Measurements from ENCODE around the gene SMAD7.

Gene SMAD7

GRCh38 chr18:48950536-48951447 lies at the start of gene SMAD7:
TSS of gene SMAD7 (minus strand) at chr18:48950965. CDS start at chr18:48950424, 541 bp downstream.
- no peak for DNase-seq

- no peak for DNase-seq
Measured at GRCh38 chr18:48999569-48999968, 48.8 kb upstream of the SMAD7 start.

DNA sequence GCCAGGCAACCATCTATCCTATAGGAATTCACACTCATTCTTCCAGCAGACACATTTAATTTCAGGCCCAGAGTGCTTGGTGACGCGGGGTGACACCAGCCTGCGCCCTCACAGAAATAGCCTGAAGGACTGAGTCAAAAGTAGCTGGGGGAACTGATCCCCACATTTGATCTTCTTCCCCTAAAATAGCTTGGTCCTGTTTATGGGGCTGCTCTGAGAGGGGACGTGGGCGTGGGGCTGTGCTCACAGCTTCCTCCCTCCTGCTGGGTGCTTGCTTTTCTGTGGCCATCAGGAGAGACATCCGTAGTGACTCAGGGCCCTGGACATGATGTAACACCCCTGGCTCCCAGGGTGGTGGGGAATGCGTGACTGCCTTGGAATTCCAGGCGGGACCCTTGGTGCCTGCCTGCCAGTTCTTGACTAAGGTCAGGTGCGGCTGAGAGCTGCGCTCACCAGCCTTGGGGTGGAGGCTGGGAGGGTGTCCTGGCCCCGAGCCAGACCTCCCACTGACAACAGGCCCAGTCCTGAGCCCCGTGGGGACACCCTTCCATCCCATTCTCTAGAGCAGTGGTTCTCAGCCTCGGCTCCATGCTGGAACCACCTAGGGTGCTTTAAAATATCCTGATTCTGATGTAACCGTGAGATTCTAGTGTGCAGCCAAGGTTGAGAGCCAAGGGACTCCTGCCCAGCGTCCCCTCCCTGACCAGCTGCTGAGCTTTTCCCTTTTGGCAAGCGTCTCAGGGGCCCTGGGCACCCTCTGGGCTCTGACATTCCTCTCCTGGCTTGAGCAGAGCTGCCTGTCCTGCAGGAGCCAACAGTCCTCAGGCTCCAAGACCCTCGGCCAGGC lies 47.4 kb upstream of the SMAD7 start:
- no peak for DNase-seq

DNA sequence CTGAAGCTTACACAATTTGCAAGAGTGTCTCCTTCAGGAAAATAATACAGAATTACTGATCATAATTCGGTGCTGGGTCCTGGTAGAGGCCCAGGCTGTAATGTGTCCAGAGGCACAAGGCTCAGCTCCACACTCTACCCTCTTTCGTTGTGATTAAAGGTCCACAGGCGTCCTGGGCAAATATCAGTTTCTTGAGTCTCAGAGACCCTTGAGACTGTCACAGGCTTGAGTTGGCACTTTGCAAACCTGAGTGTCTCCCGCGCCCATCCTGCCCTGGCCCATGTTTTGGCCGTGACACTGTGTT lies 46.9 kb upstream of the SMAD7 start:
- DNase-seq, result no peak

GRCh38 chr18:48996901-48997463 lies 46.2 kb upstream of the SMAD7 start:
- no peak for DNase-seq

- no peak for DNase-seq
Measured at GRCh38 chr18:48996041-48996440, 45.3 kb upstream of the SMAD7 start.

DNA sequence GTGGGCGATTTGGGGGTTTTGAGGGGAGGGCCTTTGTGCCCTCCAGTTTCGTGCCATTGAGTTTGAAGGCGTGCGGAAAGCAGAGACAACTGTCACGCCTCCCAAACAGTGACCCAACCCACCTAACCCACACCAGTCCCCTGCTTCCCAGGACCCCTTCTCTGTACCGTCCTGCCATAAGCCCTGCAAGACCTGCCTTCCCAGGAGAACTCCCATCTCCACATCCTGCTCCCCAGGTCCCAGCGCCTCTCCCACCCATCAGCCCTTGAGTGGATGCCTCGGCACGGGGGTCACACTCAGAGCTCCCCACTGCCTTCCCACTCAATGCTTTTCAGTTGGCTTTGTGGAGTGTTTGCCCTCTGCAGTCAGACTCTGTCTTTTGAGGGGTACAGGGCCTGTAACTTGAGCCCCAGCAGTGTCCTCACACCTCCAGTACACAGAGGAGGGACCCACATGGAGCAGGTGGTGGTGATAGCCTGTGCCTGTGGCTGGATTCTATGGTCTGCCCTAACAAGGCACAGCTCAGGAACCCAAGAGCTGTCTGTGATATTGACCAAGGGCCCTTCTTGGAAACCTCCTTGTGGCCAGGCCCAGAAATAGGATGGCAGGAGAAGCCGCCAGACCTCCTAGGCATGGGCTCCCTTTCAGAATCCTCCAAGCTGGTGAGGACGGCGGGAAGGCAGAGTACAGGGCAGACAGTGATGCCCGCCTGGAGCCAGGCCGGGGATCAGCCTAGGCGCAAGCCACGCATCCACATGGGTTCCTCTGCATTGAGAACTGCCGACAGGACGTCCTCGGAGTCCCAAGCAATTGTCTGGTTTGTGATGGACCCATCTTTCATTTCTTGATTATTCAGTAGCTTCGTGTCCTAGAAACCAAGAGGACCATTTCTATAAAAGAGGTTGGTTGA lies 44.4 kb upstream of the SMAD7 start:
- DNase-seq, result no peak

GRCh38 chr18:48994044-48994651 lies 43.4 kb upstream of the SMAD7 start:
- peak; percentile 6 for DNase-seq

DNA sequence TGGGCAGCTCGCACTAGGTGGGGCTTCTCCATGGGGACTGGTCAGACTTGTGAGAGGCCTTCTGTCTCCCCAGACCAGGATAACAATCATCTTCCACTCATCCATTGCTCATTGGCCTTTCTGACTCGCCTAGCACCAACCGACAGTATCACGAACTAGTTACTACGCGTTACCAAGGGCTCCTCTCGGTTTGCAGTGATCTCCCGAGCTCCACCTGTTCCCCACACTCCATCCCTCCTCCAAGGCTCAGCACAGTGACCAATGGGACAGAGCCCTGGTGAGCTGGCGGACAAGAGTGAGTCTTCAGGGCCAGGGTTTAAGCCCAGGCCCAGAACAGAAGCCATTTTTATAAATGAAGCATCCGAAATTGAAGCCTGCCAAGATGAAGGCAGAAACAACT lies 42.8 kb upstream of the SMAD7 start:
- no peak for DNase-seq

DNA sequence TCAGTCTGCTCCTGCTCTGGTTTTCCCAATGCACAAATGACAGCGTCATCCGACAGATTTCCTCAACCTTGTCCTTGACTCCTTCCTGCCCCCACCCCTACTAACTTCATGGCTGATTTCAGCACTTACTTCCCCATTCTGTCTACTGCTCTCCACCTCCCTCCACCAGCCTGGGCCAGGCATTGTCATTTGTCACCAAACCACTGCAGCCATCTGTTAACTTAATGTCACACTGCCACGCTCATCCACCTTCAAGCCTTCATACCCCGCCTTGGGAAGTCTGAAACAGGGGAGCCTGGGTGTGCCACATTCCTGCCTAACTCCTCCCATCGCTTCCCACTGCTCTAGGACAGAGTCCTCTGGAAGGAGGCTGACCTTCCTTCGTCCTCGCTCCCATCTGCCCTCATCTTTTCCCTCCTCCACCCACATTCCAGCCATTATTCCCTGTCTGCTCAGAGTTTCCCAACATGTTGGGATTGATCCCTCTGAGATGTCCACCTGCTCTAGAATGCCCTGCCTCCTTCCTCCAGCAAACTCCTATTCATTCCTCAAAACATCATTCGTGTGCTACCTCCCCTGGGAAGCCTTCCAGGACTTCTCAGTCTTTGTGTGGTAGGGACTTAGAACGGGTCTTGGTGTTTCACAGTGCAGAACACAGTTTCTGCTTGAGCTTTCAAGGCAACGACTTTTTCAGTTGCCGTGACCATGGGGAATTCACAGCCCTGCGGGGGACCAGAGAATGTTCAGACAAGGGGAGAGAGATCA lies 42.2 kb upstream of the SMAD7 start:
- no peak for DNase-seq

- no peak for DNase-seq
Measured at GRCh38 chr18:48992133-48992532, 41.4 kb upstream of the SMAD7 start.

DNA sequence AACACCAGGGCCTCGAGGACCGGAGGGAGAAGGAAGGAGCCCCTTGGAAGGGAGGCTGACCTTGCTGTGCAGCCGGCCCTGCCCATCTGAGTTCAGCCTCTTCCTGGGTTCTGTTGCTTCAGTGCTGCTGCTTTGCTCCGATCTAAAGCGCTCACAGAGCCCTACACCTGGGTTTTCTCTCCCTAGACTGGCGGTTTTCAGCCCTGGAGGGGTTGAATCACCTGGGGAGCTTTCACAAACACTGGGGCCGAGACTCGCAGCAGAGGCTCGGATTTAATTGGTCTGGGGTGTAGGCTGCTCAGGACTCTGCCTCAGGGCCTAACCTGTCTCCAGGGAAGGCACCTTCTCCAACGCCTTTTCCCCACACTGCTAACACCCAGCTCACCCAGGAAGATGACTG lies 40.9 kb upstream of the SMAD7 start:
- no peak for DNase-seq

- DNase-seq, result no peak
Measured at GRCh38 chr18:48991319-48991660, 40.5 kb upstream of the SMAD7 start.

DNA sequence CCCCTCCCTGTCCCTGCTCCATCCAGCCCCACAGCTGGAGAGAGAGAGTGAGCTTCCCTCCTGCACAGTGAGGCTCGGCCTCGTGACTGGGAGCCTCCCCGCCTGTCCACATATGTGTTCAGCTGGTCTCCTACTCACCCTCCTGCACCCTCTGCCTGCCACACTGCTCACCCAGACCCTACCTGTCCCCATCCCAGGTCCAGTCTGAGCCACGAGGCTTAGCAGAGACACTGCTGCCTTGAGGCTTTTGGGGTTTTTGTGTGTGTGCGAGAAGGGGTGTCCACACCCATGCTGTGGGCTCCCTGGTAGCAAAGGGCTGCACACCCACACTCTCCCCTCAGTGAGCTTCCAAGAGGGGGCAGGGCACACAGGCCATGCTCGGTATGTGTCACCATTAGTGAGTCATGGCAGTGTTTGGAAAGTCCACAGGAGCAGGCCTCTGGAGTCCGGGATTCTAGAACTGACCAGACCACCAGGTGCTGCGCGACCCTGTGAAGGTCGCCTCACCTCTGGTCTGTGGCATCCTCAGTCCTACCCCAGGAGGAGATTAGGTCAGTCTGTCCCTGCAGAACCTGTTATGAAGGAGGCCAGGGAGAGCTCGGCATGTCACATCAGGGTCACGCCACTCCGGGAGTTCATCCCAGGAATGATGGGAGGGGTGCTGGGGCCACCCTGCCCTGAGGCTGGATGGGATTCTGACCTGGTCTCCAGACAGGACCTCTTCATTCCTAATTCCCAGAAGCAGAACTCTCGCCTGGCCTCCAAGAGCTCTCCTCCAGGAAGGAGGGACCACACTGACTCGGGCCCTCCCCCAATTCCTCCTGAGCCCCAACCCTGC lies 39.9 kb upstream of the SMAD7 start:
- no peak for DNase-seq

- DNase-seq, result no peak
Measured at GRCh38 chr18:48989304-48990303, 38.8 kb upstream of the SMAD7 start.

DNA sequence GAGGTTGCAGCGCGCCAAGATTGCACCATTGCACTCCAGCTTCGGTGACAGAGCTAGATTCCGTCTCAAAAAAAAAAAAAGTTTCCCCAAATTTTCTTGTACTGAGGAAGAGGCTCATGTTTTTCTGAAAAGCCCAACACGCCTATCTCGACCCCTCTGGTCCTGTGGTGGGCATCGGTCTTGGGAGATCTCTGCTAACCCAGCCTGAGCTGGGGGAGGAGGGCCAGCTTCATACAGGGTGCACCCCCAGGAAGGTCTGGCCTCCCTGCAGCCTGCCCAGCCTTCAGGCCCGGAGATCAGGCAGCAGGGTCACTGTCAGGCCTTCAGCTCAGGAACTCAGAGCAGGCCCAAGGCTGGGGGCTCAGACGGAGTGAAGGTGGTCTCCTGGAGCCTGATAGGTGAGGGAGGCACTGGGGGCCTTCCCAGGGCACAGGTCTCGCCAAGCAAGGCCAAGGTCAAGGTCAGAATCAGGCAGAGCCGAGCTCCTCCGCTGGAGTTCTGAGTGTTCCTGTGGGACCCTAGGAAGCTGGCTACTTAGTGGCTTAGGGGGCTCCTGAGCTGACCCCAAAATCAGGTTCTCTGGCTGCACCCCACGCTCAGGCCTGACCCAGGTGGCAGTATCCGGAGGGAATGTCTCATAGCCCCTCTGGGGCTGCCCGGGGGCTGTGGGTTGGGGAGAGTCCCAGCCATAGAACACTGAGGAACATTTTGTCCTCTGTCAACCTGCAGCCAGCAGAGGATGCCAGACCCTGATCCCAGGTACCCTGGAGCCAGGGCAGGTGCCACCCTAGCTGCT lies 37.9 kb upstream of the SMAD7 start:
- DNase-seq, result no peak

DNA sequence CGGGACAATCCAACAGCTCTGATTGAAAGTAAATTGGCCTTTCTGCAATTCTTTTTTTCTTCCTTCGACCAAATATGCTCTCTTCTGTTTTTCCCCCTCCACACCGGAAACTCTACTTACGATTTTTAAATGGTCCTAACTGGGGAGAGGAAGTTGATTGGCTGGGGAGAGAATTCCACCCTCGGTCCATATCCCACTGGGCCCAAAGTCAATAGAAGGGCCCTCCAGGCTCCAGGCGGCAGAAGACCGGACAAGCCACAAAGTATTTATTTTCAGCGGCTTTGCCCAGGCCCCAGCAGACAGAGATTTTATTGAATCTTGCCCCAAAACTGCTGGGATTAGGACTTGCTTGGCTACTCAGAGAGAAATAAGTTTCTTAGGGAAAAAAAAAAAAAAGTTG lies 37.1 kb upstream of the SMAD7 start:
- no peak for DNase-seq
